Measurements from ENCODE around the gene KCNA4. TPM values are rescaled to one million over a fixed set of nuclear protein-coding genes. Genes with fewer than 3 reads are reported as not detected.

The KCNA4 gene
- total and polyA plus RNA-seq, 2 of the 4 experiments (the other 2 are of a cell fraction) = not detected

GRCh38 chr11:29978549-29978948, 38.3 kb downstream of the KCNA4 start:
- DNase-seq = no peak
- intact Hi-C loops (cut with micrococcal nuclease) (no loop called here), dilution Hi-C loops (cut with HindIII; ENCODE audit: low sequenced_read_pairs, unreplicated experiment) (no loop called here), in situ Hi-C loops (cut with MboI; ENCODE audit: low sequenced_read_pairs) (no loop called here)
- no peak overlapping the region for H3K14ac ChIP-seq (replicated peaks; ENCODE audit: low read depth, low read length)
- no peaks in the 10 kb centered on the region for H3K79me1 ChIP-seq (ENCODE audit: low read depth in 1 of 2, low read length in 2 of 2)
- H3K56ac ChIP-seq (ENCODE audit: extremely low read depth, insufficient read depth, low read length) = no peak overlapping the region
- no peak for TF ChIP-seq CHD1 (IDR thresholded peaks at IDR 0.05; ENCODE audit: low read depth, low read length)
- no peak for TF ChIP-seq CEBPB (IDR thresholded peaks at IDR 0.05; ENCODE audit: low read depth, low read length)
- no peak for TF ChIP-seq MAFK (IDR thresholded peaks at IDR 0.05; ENCODE audit: low read depth, low read length)
- TF ChIP-seq CTCF (conservative IDR thresholded peaks at IDR 0.05; ENCODE audit: low read depth, low read length) = no peak
- no peak for TF ChIP-seq RFX5 (IDR thresholded peaks at IDR 0.05; ENCODE audit: low read depth, low read length)
- TF ChIP-seq MXI1 (IDR thresholded peaks at IDR 0.05; ENCODE audit: borderline replicate concordance, low read depth, low read length) = no peak
- TF ChIP-seq ELK1 (IDR thresholded peaks at IDR 0.05; ENCODE audit: borderline replicate concordance, low read depth, low read length) = no peak
- no peak for TF ChIP-seq POLR2A (IDR thresholded peaks at IDR 0.05; ENCODE audit: low read depth, low read length)
- no CpG with 5 or more reads among the region's 2 CpGs for WGBS, 2 experiments (ENCODE audit: extremely low coverage in 2 of 2, insufficient read length in 1 of 2)
- H3K9me1 ChIP-seq (ENCODE audit: insufficient read depth, low read length) = no peaks in the 10 kb centered on the region
- no peak overlapping the region for H3K4me3 ChIP-seq (ENCODE audit: insufficient read depth, low read depth, low read length)
- H2AK5ac ChIP-seq (ENCODE audit: low read depth, low read length) = no peak overlapping the region
- no peak for ATAC-seq (ENCODE audit: low read depth)
- no peak overlapping the region for H4K8ac ChIP-seq (ENCODE audit: low read depth in 2 of 2, low read length in 2 of 2)
- H3K9me3 ChIP-seq (ENCODE audit: control insufficient read depth, insufficient read depth, low read length) = peaks cover 2% of the 10 kb centered on the region; the same call in 1 of the 2 replicates
- H3K18ac ChIP-seq (ENCODE audit: low read depth, low read length) = no peak overlapping the region
- H3K36me3 ChIP-seq (ENCODE audit: control insufficient read depth, insufficient read depth, low read length) = no peaks in the 10 kb centered on the region
- ChIA-PET CTCF (no interaction called here), POLR2A (ENCODE audit: unreplicated experiment) (no interaction called here)
- H4K5ac ChIP-seq (ENCODE audit: low read depth, low read length) = no peak overlapping the region
- H3K4ac ChIP-seq (ENCODE audit: low read depth, low read length) = no peak overlapping the region
- H2BK20ac ChIP-seq (ENCODE audit: low read depth, low read length) = no peak overlapping the region
- H3K27me3 ChIP-seq (ENCODE audit: control insufficient read depth, insufficient read depth, low read length) = no peaks in the 10 kb centered on the region
- H3K27ac ChIP-seq (ENCODE audit: insufficient read depth, low read length) = no peak overlapping the region
- H2BK120ac ChIP-seq (ENCODE audit: low read depth, low read length) = no peak overlapping the region
- no peak overlapping the region for H2AK9ac ChIP-seq (replicated peaks; ENCODE audit: low read depth, low read length, poor library complexity)
- no peak overlapping the region for H3K4me2 ChIP-seq (ENCODE audit: low read depth, low read length)
- no peak overlapping the region for H2BK15ac ChIP-seq (ENCODE audit: low read depth, low read length)
- H2BK5ac ChIP-seq (ENCODE audit: low read depth, low read length, poor library complexity, severe bottlenecking) = no peak overlapping the region
- no peak overlapping the region for H3K9ac ChIP-seq (ENCODE audit: low read depth, low read length)
- no TSS peak for BruUV-seq (replicated peaks)
- no peaks in the 10 kb centered on the region for H4K20me1 ChIP-seq (ENCODE audit: insufficient read depth, low read length)
- H2AFZ ChIP-seq (replicated peaks; ENCODE audit: low read length, poor library complexity) = no peak overlapping the region
- H4K91ac ChIP-seq (ENCODE audit: insufficient read depth, low read depth, low read length) = no peak overlapping the region
- H3K4me1 ChIP-seq (ENCODE audit: control insufficient read depth, insufficient read depth, low read length) = no peaks in the 10 kb centered on the region
- no peak overlapping the region for H3K23ac ChIP-seq (ENCODE audit: low read depth, low read length)

Data from IMR-90 (cell line).